ENCODE results near the gene PIP4K2C.

GRCh38 chr12:57543581-57543980 lies 47.4 kb upstream of the PIP4K2C start:
- no peak for TF ChIP-seq CTCF (conservative IDR thresholded peaks at IDR 0.05 in 1 of 2, IDR thresholded peaks at IDR 0.05 in 1 of 2; ENCODE audit: extremely low read depth in 1 of 2, insufficient read depth in 1 of 2, low read depth in 1 of 2, low read length in 2 of 2)
- no peak for TF ChIP-seq EZH2 (IDR thresholded peaks at IDR 0.05; ENCODE audit: borderline replicate concordance, low read length)
